Panc1 (cell line): ENCODE measurements around the gene GPR158.

ENCODE experiments used
- POLR2AphosphoS5 ChIP-seq: IDR thresholded peaks from 2 replicates; pipeline ENCODE4 v1.6.1; 2012; ENCODE audit warnings: mild to moderate bottlenecking, low read depth, low read length, moderate library complexity
- TCF7L2 ChIP-seq: IDR thresholded peaks from 2 replicates; pipeline ENCODE4 v1.6.1; 2011; ENCODE audit warnings: mild to moderate bottlenecking, low read depth, low read length, inconsistent platforms
- TF ChIP-seq, protein P1 (sequence below): fragments of 450-650 bp; IDR thresholded peaks from 2 replicates; pipeline ENCODE4 v1.5.1; 2017; ENCODE audit warnings: mild to moderate bottlenecking

DNA sequence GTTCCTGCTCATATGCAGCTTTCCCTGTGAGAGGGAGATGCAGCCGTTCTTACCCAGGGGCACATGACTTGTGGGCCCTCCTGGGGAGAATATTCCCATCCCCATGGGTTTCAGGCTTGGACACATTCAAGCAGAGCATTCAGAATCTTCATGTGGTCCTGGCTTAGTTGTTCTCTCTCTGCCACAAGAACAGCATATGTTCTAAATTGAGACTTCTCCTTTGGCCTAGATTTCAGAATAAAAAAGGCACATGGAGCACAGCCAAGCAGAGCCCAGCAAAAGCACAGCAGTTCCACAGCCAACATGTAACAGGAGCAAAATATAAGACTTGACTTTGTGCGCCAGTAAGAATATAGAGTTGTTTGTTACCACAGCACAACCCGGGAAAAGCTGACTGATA lies 452.8 kb downstream of the GPR158 start:
- TF ChIP-seq, protein P1, sequence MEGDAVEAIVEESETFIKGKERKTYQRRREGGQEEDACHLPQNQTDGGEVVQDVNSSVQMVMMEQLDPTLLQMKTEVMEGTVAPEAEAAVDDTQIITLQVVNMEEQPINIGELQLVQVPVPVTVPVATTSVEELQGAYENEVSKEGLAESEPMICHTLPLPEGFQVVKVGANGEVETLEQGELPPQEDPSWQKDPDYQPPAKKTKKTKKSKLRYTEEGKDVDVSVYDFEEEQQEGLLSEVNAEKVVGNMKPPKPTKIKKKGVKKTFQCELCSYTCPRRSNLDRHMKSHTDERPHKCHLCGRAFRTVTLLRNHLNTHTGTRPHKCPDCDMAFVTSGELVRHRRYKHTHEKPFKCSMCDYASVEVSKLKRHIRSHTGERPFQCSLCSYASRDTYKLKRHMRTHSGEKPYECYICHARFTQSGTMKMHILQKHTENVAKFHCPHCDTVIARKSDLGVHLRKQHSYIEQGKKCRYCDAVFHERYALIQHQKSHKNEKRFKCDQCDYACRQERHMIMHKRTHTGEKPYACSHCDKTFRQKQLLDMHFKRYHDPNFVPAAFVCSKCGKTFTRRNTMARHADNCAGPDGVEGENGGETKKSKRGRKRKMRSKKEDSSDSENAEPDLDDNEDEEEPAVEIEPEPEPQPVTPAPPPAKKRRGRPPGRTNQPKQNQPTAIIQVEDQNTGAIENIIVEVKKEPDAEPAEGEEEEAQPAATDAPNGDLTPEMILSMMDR: no peak
- TF ChIP-seq POLR2AphosphoS5 (no peak), TCF7L2 (no peak)
